ENCODE results near the gene MBP.
"Not testable (repeated sequence)": the region's sequence is repeated elsewhere in the genome, so short reads cannot be mapped to it uniquely, and the experiment has no call there.

Gene MBP

DNA sequence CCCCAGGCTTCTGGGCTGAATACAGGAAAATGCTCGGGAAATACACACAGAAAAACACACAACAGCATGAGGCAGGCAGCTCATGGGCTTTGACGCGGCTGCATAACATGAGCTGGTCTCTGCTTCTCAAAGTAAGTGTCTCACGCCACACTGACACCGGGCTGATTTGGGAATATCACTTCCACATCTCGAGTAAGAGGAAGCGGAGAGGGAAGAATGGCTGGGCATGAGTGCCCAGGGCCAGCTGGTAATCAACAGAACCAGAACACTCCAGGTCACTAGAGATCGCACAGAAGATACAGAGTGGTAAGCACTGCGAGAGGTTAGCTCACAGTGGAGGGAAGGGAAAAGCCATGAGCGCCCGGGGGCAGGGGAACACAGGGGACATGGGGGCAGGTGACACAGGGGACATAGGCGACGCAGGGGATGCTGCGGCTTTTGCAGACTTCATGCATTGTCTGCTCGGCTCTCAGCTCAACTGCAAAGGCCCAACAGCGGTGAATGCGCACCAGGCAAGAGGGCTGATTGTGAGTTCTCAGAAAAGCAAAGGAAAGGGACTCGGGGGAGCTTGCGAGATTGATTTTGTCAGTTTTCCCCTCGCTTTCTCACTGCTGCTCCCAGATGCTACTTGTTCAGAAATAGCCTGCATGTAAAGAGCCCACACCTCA is 141.4 kb downstream of the MBP start:
- no peak overlapping the region for H3K4me3 ChIP-seq (ENCODE audit: severe bottlenecking)
- TF ChIP-seq, protein P1, sequence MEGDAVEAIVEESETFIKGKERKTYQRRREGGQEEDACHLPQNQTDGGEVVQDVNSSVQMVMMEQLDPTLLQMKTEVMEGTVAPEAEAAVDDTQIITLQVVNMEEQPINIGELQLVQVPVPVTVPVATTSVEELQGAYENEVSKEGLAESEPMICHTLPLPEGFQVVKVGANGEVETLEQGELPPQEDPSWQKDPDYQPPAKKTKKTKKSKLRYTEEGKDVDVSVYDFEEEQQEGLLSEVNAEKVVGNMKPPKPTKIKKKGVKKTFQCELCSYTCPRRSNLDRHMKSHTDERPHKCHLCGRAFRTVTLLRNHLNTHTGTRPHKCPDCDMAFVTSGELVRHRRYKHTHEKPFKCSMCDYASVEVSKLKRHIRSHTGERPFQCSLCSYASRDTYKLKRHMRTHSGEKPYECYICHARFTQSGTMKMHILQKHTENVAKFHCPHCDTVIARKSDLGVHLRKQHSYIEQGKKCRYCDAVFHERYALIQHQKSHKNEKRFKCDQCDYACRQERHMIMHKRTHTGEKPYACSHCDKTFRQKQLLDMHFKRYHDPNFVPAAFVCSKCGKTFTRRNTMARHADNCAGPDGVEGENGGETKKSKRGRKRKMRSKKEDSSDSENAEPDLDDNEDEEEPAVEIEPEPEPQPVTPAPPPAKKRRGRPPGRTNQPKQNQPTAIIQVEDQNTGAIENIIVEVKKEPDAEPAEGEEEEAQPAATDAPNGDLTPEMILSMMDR (IDR thresholded peaks at IDR 0.05; ENCODE audit: poor library complexity, severe bottlenecking) = no peak

DNA sequence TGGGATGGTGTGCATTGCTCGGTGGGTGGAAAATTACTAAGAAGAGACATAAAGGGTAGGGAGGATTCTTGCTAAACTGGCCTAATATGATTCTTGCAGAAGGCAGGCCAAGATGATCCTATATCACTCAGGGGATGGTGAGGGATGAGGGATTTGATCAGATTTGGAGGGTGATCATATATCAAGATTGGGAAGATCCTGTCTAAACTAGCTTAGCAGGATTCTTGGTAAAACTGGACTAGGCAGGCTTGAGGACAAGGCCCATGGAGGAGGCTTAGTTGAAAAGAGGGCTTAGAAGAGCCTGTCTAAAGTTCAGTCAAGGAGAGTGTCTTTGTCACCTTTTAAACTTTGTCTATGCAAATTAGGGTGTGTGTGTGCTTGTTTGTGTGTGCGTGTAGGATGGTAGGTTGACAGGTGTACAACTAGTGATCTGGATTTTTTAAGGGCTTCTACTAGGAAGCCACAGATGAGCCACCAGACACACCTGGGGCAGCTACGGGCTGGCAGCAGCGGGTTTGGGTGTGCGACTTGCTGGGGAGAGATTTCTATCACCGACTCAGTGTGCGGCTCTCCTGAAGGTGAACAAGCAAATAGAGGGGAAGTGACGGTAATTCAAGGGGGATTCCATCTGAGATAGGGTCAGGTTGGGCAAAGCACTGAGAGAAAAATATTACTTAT is 142.1 kb downstream of the MBP start:
- not testable (repeated sequence) for H3K36me3 ChIP-seq (ENCODE audit: low read depth); ATAC-seq (ENCODE audit: low read depth); H3K27me3 ChIP-seq (ENCODE audit: insufficient read depth, poor library complexity, severe bottlenecking); DNase-seq (ENCODE audit: low spot score); H3K4me3 ChIP-seq (ENCODE audit: severe bottlenecking); H3K9me3 ChIP-seq (ENCODE audit: severe bottlenecking); H3K27ac ChIP-seq (ENCODE audit: poor library complexity, severe bottlenecking); H3K4me1 ChIP-seq (ENCODE audit: insufficient read depth, poor library complexity, severe bottlenecking)

More for the DNA sequence above, 141.4 kb downstream of the MBP start:
- Histone ChIP-seq H3K36me3 (ENCODE audit: low read depth) (no peaks in the 10 kb centered on the region), H3K9me3 (ENCODE audit: severe bottlenecking) (no peaks in the 10 kb centered on the region), H3K4me1 (ENCODE audit: insufficient read depth, poor library complexity, severe bottlenecking) (no peaks in the 10 kb centered on the region), H3K27me3 (ENCODE audit: insufficient read depth, poor library complexity, severe bottlenecking) (no peaks in the 10 kb centered on the region), H3K27ac (ENCODE audit: poor library complexity, severe bottlenecking) (no peak overlapping the region)
- ATAC-seq (ENCODE audit: low read depth) (no peak), DNase-seq (ENCODE audit: low spot score) (no peak)

DNA sequence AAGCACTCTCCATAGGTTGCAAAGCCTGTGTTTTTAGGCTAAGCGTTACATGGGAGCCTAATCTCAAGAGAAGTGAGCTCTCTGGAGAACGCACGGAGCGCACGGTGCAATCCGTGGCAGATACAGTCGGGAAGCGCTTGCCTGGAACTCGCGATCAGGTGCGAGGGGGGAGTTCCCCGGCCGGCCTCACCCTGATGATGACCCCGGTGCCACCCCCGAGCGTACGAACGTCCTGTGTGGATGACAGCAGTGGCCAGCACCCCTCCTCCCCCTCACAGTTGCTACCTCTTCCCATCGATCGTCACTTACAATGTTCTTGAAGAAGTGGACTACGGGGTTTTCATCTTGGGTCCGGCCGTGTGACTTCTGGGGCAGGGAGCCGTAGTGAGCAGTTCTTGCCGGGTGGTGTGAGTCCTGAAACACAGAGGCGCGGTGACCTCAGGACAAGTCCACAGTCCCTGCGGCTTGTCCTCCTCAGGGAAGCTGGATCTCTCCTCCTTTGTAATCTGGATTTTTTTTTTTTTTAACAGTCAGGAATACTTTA is 142.9 kb downstream of the MBP start:
- no peaks in the 10 kb centered on the region for H3K4me1 ChIP-seq (ENCODE audit: insufficient read depth, poor library complexity, severe bottlenecking)
- TF ChIP-seq, protein P1 (IDR thresholded peaks at IDR 0.05; ENCODE audit: poor library complexity, severe bottlenecking) = no peak
- ATAC-seq (ENCODE audit: low read depth) = no peak
- DNase-seq (ENCODE audit: low spot score) = no peak
- H3K9me3 ChIP-seq (ENCODE audit: severe bottlenecking) = no peaks in the 10 kb centered on the region
- no peaks in the 10 kb centered on the region for H3K27me3 ChIP-seq (ENCODE audit: insufficient read depth, poor library complexity, severe bottlenecking)
- H3K27ac ChIP-seq (ENCODE audit: poor library complexity, severe bottlenecking) = no peak overlapping the region
- no peaks in the 10 kb centered on the region for H3K36me3 ChIP-seq (ENCODE audit: low read depth)
- H3K4me3 ChIP-seq (ENCODE audit: severe bottlenecking) = no peak overlapping the region

DNA sequence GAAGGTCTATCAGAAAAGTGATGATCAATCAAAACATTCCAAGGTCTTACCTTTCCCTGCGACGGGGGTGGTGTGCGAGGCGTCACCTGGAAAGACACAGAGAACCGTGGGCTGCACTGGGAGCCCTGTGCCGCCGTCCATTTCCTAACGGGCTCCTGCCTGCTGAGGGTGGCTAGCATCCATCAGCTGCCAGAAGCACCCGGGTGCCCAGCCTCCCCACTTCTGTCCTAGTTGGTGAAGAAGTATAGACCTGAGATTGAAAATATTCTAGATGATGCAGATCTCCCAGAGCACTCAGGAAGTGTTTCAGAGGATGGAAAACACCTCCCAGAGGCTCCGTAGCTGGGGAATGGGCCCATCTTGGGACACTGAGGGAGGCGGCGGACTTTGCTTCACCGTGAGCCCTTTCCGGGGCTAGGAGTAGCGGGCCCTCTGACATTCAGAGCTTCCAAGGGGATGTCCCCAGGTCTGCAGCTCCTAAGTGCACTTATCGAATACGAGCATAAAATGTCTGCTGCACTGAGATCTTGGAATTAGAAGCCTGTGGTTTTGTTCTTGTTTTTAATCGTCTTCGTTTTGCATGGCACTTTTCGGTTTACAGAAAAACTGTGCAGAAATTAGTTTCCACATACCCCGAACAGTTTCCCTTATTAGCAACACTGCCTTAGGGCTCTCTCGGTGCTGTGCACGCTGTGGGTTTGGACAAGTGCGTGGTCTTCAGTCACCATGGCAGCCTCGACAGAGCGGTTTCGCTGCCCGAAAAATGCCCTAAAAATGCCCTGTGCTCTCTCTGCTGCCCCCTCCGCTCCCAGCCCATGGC is 143.5 kb downstream of the MBP start:
- DNase-seq (ENCODE audit: low spot score) (no peak), ATAC-seq (ENCODE audit: low read depth) (no peak)
- Histone ChIP-seq H3K27me3 (ENCODE audit: insufficient read depth, poor library complexity, severe bottlenecking) (no peaks in the 10 kb centered on the region), H3K4me3 (ENCODE audit: severe bottlenecking) (no peak overlapping the region), H3K9me3 (ENCODE audit: severe bottlenecking) (no peaks in the 10 kb centered on the region), H3K4me1 (ENCODE audit: insufficient read depth, poor library complexity, severe bottlenecking) (no peaks in the 10 kb centered on the region), H3K36me3 (ENCODE audit: low read depth) (no peaks in the 10 kb centered on the region), H3K27ac (ENCODE audit: poor library complexity, severe bottlenecking) (no peak overlapping the region)
- TF ChIP-seq, protein P1 (IDR thresholded peaks at IDR 0.05; ENCODE audit: poor library complexity, severe bottlenecking) = no peak
